ENCODE data around the gene MAPKAPK5. TPM values are rescaled to one million over a fixed set of nuclear protein-coding genes. Genes with fewer than 3 reads are reported as not detected.
"Not testable (repeated sequence)": the region's sequence is repeated elsewhere in the genome, so short reads cannot be mapped to it uniquely, and the experiment has no call there.

Gene MAPKAPK5, protein sequence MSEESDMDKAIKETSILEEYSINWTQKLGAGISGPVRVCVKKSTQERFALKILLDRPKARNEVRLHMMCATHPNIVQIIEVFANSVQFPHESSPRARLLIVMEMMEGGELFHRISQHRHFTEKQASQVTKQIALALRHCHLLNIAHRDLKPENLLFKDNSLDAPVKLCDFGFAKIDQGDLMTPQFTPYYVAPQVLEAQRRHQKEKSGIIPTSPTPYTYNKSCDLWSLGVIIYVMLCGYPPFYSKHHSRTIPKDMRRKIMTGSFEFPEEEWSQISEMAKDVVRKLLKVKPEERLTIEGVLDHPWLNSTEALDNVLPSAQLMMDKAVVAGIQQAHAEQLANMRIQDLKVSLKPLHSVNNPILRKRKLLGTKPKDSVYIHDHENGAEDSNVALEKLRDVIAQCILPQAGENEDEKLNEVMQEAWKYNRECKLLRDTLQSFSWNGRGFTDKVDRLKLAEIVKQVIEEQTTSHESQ
- total RNA-seq, result 10 to 100 TPM; 73.7 to 75.0 TPM

DNA sequence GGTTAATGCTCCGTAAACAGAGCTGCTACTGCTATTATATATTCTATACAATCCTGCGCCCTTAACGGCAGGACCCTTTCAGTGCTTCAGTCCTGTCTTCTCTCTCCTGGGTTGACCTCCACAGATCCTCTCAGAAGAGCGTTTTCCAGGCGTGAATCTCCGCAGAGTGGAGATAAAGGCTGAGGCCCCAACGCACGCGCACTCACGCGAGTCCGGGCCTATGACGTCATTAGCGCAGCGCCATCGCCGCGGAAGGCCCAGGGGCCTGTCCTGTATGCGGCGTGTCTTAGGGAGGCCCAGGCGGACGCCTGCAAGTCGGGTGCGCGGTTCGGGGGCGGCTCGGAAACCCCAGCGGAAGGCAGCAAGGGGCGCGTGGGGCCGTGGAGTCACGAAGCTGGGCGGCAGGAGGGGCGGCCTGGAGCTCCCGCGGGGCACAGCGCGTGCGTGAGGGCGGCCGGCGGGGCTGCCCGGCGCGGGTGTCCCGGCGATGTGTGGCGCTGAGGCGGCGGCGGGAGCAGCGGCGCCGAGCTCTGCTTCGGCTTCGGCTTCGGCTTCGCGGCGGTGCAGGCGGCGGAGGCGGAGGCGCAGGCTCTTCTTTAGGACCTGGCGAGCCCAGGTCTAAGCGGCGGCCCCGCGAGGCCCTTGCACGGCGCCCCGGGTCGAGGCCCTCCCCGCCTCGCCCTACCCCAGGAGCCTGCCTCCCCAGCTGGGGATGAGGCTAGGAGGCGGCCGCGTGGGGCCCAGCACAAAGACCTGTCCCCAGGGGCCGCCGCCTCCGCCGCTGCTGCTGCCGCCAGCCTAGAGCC is at the start of gene MAPKAPK5:
MAPKAPK5 (plus strand) TSS at position 479 of the 806 bp plus-strand sequence. CDS start 506 bp downstream, outside the sequence.
- Mint-ChIP-seq H3K9me3 (no peaks in the 10 kb centered on the region), H3K27me3 (no peaks in the 10 kb centered on the region), H3K4me3 (peak within 1 kb of the TSS; percentile 96), H3K27ac (peak within 1 kb of the TSS; percentile 98), H3K4me1 (peaks cover 31% of the 10 kb centered on the region), H3K36me3 (peaks cover 54% of the 10 kb centered on the region)
- peak; percentile 97 for DNase-seq

DNA sequence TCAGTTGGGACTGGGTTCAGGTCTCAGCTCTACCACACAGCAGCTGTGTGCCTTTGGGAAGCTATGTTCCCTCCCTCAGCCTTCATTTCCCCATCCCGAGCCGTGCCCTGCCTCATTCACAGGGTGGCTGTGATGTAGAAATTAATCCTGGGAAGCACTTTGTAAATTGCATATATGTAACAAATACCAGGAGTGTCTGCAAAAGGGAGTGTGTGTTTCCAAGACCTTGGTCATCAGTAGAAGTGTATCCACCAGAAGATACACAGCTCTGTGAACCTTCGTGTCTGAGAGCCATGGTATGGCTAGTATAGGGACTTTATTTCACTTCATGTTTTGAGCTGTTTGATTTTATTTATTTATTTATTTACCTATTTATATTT is 49.2 kb upstream of the MAPKAPK5 start:
- Mint-ChIP-seq H3K4me1 (no peaks in the 10 kb centered on the region), H3K4me3 (no peak overlapping the region), H3K27ac (no peak overlapping the region), H3K9me3 (no peaks in the 10 kb centered on the region), H3K27me3 (no peaks in the 10 kb centered on the region), H3K36me3 (no peaks in the 10 kb centered on the region)
- no peak for DNase-seq

DNA sequence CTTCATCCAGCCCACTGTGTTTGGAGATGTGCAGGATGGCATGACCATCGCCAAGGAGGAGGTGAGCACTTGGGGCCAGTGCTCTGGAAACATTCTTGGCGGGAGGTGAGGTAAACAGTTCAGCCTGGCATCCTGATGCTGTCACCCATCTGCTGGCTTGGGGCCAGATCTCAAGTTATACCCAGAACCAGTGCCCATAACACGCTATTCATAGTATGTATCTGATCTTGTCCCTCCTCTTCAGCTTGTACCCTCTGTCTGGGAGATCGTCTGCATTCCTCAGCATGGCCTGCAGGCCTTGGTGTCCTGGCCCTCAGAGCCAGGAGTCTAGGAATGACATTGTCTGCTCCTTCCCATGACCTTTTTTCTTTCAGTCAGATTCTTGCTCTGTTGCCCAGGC is 43.8 kb upstream of the MAPKAPK5 start:
- no peaks in the 10 kb centered on the region for H3K27me3 Mint-ChIP-seq

DNA sequence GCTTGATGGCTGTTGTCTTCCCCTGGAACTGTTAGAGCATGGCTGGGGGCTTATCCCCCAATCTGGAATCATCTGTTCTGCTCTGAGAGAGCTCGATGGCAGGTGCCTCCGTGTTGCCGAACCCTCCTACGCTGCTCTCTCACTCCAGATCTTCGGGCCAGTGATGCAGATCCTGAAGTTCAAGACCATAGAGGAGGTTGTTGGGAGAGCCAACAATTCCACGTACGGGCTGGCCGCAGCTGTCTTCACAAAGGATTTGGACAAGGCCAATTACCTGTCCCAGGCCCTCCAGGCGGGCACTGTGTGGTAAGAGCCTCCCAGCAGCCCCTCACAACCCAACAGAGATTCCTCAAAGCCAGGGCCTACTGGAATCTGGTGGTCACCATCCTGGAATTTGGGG is 42.3 kb upstream of the MAPKAPK5 start:
- no peaks in the 10 kb centered on the region for H3K27me3 Mint-ChIP-seq
- no peak for DNase-seq
- H3K4me1 Mint-ChIP-seq, result no peaks in the 10 kb centered on the region
- no peak overlapping the region for H3K4me3 Mint-ChIP-seq
- no peaks in the 10 kb centered on the region for H3K36me3 Mint-ChIP-seq
- no peak overlapping the region for H3K27ac Mint-ChIP-seq
- H3K9me3 Mint-ChIP-seq, result no peaks in the 10 kb centered on the region

More for the DNA sequence above, 43.8 kb upstream of the MAPKAPK5 start:
- Mint-ChIP-seq H3K36me3 (no peaks in the 10 kb centered on the region), H3K9me3 (no peaks in the 10 kb centered on the region), H3K4me3 (no peak overlapping the region), H3K27ac (no peak overlapping the region), H3K4me1 (no peaks in the 10 kb centered on the region)
- DNase-seq, result no peak

DNA sequence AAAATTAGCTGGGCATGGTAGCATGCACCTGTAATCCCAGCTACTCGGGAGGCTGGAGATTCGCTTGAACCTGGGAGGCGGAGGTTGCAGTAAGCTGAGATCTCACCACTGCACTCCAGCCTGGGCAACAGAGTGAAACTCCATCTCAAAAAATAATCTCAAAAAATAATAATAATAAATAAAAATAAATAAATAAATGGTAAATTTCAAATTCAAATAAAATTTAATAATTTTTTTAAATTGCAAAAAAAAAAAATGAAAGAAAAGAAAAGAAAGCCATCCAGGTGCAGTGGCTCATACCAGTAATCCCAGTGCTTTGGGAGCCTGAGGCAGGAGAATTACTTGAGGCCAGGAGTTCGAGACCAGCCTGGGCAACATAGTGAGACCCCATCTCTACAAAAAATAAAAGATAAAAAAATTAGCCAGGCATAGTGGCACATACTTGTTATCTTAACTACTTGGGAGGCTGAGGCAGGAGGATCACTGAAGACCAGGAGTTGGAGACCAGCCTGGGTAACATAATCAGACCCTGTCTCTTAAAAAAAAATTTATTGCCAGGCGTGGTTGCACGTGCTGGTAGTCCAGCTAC is 38.9 kb upstream of the MAPKAPK5 start:
- no peaks in the 10 kb centered on the region for H3K36me3 Mint-ChIP-seq
- H3K4me1 Mint-ChIP-seq, result no peaks in the 10 kb centered on the region
- H3K4me3 Mint-ChIP-seq, result no peak overlapping the region
- no peaks in the 10 kb centered on the region for H3K27me3 Mint-ChIP-seq
- no peaks in the 10 kb centered on the region for H3K9me3 Mint-ChIP-seq
- no peak for DNase-seq
- no peak overlapping the region for H3K27ac Mint-ChIP-seq

DNA sequence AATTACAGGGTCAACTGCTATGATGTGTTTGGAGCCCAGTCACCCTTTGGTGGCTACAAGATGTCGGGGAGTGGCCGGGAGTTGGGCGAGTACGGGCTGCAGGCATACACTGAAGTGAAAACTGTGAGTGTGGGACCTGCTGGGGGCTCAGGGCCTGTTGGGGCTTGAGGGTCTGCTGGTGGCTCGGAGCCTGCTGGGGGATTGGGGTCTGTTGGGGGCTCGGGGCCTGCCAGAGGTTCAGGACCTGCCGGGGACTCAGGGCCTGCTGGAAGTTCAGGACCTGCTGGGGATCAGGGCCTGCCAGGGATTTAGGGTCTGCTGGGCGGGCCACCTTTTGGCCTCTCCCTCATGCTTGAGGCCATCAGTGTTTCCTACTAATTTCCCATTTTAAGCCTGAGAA is 38.2 kb upstream of the MAPKAPK5 start:
- Mint-ChIP-seq H3K9me3 (no peaks in the 10 kb centered on the region), H3K4me1 (no peaks in the 10 kb centered on the region), H3K27me3 (no peaks in the 10 kb centered on the region), H3K4me3 (no peak overlapping the region), H3K36me3 (no peaks in the 10 kb centered on the region), H3K27ac (no peak overlapping the region)
- no peak for DNase-seq

DNA sequence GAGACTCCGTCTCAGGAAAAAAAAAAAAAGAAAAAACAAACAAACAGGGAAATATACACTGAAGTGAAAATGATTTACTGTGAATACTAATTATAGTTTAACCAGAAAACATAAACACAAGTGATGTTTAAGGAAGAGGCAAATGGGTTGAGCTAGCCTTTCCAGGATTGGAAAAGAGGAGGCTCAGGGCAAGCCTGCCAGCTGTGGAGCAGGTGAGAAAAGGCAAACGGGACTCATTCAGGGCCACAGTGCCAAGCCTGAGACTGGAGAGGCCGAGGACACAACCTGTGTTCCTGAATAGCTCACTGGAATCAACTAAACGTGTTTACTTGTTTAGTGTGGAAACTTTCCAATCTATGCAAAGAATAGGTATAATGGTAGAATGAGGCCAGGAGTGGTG is 35.7 kb upstream of the MAPKAPK5 start:
- H3K36me3 Mint-ChIP-seq, result no peaks in the 10 kb centered on the region
- H3K4me3 Mint-ChIP-seq, result no peak overlapping the region
- H3K4me1 Mint-ChIP-seq, result no peaks in the 10 kb centered on the region
- no peak overlapping the region for H3K27ac Mint-ChIP-seq
- DNase-seq, result no peak
- no peaks in the 10 kb centered on the region for H3K9me3 Mint-ChIP-seq
- H3K27me3 Mint-ChIP-seq, result no peaks in the 10 kb centered on the region

DNA sequence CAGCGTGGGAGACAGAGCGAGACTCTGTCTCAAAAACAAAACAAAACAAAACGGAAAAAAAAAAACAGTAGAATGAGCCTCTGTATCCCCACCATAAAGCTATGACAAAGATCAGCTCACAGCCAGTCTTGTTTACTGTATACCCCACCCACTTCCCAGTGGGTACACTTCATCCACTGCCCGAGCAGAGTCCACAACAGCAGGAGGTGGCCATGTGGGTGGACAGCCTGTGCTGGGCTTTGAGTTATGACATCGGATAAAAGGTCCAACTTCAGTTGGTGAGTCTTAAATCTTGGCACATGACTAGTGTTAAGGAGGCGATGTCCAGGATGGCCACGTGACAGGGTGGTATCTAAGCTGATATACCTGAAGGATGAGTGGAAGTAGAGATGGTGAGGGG is 34.8 kb upstream of the MAPKAPK5 start:
- Mint-ChIP-seq H3K27me3 (no peaks in the 10 kb centered on the region), H3K27ac (no peak overlapping the region), H3K9me3 (no peaks in the 10 kb centered on the region), H3K36me3 (no peaks in the 10 kb centered on the region), H3K4me3 (no peak overlapping the region), H3K4me1 (no peaks in the 10 kb centered on the region)
- no peak for DNase-seq

DNA sequence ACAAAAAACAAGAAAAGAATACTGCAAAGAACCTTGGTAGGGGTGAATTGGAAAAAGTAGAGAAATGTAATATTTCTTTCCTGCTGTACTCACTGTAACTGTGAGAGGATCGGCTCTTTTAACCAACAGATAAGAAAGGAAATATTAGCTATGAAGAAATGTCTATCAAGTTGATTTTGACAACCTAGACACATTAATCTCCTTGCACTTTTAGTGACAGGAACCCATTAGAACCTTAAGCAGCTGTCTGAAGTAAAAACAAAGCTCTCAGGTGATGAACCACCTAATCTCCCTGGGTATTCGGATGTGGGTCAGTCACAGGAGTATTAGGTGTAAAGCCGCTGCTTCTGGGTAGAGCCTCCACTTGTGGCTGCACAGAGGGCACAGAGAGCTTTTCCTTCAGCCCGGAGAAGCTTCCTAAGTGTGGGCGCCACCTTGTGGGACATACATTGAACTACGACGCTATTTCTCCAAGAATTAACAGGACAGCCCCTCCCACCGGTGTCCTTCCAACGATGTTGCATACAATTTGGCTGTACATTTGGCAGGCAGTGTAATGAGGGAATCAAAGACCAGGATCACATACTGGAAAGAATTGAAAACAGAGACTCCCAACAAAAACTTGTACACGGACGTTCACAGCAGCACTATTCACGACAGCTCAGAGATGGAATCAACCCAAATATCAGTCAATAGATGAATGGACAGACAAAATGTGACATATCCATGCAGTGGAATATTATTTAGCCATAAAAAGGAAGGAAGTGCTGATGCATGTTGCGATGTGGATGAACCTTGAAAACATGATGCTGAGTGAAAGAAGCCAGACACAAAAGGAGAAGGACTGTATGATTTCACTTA is 28.9 kb upstream of the MAPKAPK5 start:
- H3K27ac Mint-ChIP-seq, result no peak overlapping the region
- no peaks in the 10 kb centered on the region for H3K9me3 Mint-ChIP-seq
- peaks cover 8% of the 10 kb centered on the region for H3K4me1 Mint-ChIP-seq
- no peaks in the 10 kb centered on the region for H3K36me3 Mint-ChIP-seq
- peak; percentile 61 for DNase-seq
- no peak overlapping the region for H3K4me3 Mint-ChIP-seq
- no peaks in the 10 kb centered on the region for H3K27me3 Mint-ChIP-seq

DNA sequence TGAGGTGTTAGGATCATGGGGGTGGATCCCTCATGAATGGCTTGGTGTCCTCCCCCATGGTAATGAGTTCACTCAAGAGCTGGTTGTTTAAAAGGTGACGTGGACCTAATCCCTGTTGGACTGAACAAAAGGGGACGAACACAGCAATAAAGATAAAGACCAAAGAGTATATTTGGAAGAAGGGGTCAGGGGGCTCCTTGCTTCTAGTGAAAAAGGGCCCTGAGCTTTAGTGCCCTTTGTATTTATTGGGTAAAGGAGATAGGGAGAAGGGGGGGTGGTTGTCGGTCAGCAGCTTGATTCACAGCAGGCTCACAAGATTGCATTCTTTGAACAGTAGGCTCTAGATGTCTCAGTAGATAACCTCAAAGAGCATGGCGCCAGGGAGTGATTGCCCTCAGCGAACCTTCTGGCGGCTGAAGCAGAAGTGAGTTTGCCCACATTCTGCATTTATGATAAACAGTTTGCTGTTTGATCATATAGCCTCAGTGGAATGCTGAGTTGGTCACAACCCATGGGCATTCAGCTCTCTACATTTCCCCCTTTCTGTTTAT is 25.9 kb upstream of the MAPKAPK5 start:
- DNase-seq, result no peak
- H3K27ac Mint-ChIP-seq, result no peak overlapping the region
- peaks cover 8% of the 10 kb centered on the region for H3K4me1 Mint-ChIP-seq
- peaks cover 3% of the 10 kb centered on the region for H3K27me3 Mint-ChIP-seq
- H3K4me3 Mint-ChIP-seq, result no peak overlapping the region
- H3K9me3 Mint-ChIP-seq, result no peaks in the 10 kb centered on the region
- no peaks in the 10 kb centered on the region for H3K36me3 Mint-ChIP-seq

DNA sequence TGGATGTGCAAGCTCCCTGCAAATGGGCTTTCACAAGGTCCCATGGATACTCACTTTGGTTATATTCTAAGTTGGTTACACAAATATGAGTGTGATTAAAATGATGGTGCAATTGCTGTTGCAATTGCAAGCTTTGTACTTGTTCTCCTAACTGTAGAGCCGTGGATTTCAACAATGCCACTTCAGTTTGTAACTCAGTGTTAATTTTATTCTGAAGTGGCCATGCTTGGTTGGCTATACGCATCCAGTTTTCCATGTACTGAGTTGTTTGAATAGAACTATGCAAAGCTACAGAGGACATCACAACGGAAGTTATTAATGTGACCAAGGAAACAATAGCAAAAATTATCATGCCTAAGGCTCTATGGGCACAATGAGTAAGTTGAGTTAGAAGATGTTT is 25.1 kb upstream of the MAPKAPK5 start:
- DNase-seq, H3K9me3 Mint-ChIP-seq, H3K27me3 Mint-ChIP-seq, H3K27ac Mint-ChIP-seq, H3K36me3 Mint-ChIP-seq, H3K4me3 Mint-ChIP-seq, H3K4me1 Mint-ChIP-seq: not testable (repeated sequence)

DNA sequence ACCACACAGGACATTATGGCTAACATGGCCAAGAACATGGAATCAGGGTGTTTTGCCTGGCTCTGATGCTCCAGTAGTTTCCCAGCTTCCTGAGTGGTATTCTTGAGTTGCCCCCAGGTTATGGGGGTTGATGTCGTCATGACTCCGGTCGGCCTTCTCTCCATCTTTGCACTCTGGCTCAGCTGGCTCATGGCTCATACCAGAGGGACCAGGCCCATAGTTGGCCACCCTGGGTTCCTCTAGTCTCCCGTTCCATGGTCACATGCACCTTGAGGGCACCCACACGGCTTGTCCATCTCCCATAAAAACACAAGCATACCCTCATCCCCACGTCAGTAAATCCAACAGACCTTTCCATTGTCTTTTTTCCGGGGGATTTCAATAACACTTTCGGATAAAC is 23.7 kb upstream of the MAPKAPK5 start:
- Mint-ChIP-seq H3K9me3 (no peaks in the 10 kb centered on the region), H3K27me3 (peaks cover 8% of the 10 kb centered on the region), H3K4me1 (peaks cover 2% of the 10 kb centered on the region), H3K4me3 (no peak overlapping the region), H3K27ac (no peak overlapping the region), H3K36me3 (no peaks in the 10 kb centered on the region)
- DNase-seq, result no peak

DNA sequence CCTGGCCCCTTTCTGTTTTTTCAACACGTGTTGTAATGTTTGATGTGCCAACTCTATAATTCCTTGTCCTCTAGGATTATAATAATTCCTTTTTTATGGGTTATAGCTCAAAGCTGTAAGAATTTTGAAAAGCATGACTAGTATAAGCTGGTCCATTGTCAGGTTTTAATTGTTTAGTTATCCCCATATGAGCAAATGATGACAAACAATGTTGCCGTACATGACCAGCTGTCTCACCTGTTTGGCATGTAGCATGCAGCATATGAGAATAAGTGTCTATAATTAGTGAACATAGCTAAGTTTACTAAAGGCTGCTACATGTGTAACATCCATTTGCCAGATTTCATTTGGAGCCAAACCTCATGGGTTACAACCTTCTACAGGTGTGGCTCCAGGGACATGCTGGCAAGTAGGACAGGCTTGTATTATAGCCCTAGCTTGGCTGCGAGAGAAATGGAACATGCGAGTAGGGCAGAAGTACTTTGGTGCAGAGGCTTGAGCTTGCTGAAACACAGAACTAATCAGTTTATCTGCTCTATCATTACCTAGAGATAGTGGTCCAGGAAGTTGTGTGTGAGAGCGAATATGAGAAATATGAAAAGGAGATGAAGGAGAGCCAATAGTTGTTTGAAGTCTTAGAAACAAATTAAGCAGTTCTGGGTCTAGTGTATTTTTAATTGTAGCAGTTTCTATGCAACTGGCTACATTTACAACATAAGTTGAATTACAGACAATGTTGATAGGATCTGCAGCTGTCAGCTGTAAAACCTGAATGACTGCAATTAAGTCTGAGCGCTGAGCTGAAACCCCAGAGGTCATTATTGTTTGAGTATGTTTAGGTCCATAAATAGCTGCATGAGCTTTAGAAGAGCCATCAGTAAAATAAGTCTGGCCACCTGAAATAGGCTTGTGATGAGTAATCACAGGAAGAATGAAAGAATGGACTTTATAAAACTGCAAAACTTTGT is 22.6 kb upstream of the MAPKAPK5 start:
- no peak for DNase-seq
- Mint-ChIP-seq H3K27ac (no peak overlapping the region), H3K36me3 (no peaks in the 10 kb centered on the region), H3K27me3 (peaks cover 8% of the 10 kb centered on the region), H3K9me3 (no peaks in the 10 kb centered on the region), H3K4me3 (no peak overlapping the region), H3K4me1 (no peaks in the 10 kb centered on the region)
